NCI-H1417 (cell line): ENCODE data around the gene SPATA1.
"Not testable (repeated sequence)": the region's sequence is repeated elsewhere in the genome, so short reads cannot be mapped to it uniquely, and the experiment has no call there.

Experiments used
- DNase-seq, 3 experiments: peaks; one replicate each; lab custom pipeline; 2025; lab: John Stamatoyannopoulos, UW

The SPATA1 gene, protein sequence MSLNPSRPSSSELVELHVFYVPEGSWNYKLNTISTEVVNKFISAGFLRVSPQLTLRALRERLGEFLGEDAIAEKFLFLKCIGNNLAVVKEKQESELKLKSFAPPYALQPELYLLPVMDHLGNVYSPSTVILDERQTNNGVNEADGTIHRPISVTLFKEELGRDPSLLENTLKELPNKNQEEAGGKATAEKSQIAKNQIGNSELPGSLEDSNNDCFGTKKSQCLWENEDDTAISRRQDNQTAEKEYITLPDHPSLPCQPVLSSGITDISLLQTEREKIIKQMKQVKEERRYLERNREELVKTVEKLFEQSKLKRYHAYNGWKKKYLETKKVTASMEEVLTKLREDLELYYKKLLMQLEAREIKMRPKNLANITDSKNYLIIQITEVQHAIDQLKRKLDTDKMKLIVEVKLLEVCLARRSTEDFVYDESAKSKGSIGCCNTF

DNA sequence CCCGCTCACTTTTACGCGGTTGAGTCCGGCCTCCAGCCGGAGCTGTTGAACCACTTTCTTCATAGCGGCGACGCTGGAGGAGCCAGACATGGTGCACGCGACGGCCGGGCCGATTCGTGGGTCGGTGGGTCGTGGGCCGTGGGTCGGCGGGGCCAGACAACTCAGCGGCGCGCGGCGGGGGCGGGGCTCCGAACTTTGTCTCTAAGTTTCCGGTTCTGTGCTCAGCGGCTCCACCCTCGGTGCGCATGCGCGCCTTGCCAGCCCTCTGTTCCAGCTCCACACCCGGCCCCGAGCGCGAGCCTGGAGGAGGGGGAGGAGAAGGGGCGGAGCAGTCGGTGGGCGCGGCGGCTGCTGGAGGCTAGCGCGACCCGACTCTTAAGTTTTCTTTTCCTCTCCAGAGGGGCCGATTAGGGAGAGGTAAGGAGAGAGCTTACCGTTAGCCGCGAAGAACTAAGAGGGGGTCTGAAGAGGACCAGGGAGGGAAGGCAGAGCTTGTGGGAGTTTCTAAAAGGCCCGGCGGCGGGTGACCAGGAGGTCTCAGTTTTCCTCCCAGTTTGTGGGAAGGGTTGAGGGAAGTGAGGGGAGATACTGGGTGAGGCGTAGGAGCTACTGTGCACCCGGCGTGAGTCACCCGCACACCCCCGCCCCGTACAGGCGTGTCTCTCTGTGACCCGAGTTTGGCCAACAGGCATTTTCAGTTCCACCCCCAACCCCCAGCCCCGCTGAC lies at the start of gene SPATA1, which contains the start of gene GNG5:
Gene SPATA1, plus strand, starts transcription at position 385 of the 727 bp plus-strand sequence. CDS start 9,974 bp downstream, outside the sequence.
Gene GNG5, minus strand, starts transcription at position 580 of the 727 bp plus-strand sequence. Its CDS starts 490 bp downstream, at position 90.
- DNase-seq, result peak; percentile 95 to 97 (median 95)

DNA sequence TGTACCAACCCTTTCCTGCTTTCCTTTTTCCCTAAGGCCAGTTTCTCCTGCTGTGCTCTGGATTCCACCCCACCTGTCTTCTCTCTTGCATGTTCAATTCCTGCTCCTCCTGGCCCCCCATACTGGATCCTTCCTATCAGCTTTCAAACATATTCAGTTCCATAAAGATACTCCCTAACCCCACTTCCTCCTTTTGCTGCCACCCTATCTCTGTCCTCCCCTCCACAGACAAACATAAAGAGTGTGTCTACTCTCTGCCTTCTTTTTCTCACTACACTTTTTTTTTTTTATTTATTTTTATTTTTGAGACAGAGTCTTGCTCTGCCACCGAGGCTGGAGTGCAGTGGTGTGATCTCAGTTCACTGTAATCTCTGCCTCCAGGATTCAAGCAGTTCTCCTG lies 44.1 kb upstream of the SPATA1 start:
- DNase-seq, result no peak

DNA sequence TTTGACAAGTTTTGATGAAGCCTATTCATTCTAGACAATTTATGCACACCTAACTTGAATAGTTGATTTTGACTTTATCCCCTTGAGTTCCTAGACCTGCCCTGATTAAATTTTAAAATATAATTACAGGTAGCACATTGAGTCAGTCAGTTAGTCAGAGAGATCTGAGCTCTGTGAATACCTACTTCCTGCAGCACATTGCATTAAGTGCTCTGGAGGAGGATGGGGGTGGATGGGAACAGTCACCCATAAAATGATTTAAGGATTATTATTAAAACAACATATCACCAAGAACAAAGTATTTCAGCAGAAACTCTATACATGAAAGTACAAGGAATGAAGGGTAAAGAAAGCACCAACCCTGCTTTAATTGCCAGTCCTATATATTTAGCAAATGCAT lies 38.9 kb upstream of the SPATA1 start:
- DNase-seq, result peak in 1 of 3 experiments; percentile 2

DNA sequence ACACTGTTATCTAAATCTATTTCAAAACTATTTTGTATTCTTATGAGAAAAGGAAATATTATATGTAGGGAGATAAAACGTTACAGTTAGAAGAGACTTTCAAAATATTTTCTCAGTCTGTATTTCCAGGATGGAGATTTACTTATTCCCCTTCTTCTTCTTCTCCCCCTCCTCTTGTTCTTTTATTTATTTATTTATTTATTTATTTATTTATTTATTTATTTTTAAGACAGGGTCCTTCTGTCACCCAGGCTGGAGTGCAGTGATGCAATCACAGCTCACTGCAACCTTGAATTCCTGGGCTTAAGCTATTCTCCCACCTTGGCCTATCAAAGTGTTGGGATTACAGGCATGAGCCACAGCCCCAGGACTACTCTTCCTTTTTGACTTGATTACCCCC lies 30.0 kb upstream of the SPATA1 start:
- DNase-seq, result no peak

DNA sequence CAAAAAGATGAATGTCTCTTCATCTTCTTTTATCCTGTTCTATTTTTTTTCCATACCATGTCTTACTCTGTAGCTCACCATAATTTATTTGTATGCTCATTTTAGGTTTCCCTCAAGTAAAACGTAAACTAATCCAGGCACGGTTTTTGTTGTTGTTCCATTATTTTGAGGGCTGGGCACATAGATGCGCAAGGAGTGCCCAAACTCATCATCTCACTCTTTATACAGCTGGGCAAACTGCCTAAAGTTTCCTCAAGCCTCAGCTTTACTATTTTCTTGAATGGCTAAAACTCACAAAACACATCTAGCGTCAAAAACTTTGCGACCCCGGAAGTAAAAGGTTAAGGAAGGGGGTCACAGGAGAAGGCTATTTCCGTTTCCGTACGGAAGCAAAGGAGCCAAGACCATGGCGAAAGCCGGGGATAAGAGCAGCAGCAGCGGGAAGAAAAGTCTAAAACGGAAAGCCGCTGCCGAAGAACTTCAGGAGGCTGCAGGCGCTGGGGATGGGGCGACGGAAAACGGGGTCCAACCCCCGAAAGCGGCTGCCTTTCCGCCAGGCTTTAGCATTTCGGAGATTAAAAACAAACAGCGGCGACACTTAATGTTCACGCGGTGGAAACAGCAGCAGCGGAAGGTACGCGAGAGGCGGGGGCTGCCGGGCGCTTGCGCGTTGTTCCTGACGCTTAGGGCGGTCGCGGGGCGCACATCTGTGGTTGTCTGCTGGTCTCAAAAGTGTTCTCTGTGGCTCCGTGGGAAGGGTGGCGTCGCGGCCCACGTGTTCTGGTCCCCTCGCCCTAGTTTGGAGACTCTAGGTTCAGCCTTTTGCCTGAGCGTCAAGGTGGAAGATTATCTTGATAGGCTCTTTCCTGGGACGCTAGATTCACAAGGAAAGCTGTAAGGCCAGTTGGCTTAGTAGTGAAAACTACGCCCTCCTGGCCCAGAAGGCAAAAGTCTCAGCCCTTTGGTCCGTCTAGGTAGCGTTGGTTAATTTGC lies 27.0 kb upstream of the SPATA1 start, which contains the start of gene RPF1:
Gene RPF1, plus strand, starts transcription at position 391 of the 993 bp plus-strand sequence. Its CDS starts 16 bp downstream, at position 407.
- peak; percentile 80 to 93 (median 87) for DNase-seq

DNA sequence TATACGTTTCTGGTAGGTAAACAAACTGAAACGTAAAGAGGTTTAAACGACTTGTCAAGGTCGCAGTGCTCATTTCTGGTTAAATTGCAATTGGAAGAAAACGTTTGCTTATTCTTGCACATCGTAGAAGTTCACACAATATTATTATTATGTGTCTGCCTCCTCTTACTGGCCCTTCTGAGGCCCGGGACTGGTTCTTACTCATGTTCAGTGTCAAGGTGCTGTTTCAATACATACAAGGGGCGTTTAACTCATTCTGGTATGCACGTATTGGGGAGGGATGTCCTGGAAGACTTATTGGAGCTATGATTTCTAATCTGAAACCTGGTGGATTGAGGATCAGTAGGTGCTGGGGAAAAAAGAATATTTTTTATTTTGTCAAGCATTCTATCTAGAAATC lies 26.2 kb upstream of the SPATA1 start:
- DNase-seq, result peak in 1 of 3 experiments; percentile 48

DNA sequence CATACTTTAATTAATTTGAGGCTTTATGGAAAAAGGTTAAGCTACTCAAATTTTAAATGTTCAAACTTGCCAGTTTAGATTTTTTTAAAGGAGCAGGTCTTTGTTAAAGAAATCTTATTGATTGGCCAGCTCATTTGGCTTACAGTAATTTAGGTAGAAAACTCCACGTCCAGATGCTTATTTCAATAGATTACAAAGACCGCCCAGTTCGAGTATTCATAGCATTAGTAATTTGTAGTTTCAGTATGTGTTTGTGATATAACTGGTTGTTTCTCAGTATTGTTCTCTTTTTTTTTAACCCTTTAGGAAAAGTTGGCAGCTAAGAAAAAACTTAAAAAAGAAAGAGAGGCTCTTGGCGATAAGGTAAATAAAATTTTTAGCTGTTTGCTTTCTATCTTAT lies 25.5 kb upstream of the SPATA1 start:
- no peak for DNase-seq

DNA sequence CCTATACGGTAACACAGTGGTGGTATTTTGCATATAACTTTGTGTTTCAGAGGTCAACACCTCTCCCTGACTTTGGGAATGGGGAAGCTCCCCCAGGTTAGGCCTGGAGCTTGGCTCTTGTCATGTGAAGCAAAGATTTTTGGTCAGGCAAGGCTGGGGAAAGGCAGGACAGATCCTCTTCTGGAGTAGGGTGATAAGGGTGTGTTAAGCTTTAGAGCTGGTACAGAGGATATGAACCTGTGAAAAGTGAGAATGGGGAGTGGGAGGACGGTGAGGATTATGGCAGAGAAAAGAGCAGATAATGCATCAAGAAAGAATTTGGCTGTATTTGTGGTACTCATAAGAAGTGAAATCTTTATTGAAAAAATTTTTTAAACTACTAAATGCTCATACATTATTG lies 24.9 kb upstream of the SPATA1 start:
- no peak for DNase-seq

DNA sequence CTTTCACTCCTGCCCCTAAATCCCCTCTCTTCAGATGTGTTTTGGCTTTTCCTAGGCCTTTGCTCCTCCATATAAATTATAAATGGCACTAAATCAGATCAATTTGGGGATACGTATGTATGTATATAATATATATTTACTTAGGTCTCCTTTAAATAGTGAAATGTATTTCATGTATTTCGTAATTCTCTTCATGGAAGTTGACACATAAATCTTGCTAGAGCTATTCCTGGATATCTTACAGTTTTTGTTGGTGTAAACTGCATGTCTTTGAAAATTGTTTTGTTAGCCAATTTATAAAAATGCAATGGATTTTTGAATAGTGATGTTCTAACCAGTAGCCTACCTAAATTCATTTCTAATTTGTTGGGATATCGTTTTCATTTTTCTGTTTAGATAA lies 18.1 kb upstream of the SPATA1 start:
- no peak for DNase-seq

DNA sequence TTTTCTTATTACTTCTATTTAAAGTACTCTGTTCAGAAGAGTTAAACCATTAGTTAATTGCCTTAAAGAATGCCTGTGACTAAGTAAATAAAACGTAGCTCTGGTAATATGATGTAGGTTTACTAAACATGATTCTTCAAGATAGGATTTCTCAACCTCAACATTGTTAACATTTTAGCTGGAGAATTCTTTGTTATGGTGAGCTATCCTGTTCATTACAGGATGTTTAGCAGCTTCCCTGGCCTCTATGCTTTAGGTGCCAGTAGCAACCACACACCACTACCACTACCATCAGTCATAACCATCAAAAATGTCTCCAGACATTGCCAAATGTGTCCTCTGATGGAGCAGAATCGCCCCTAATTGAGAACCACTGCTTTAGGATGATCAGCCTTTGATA lies 16.4 kb upstream of the SPATA1 start:
- DNase-seq, result no peak

DNA sequence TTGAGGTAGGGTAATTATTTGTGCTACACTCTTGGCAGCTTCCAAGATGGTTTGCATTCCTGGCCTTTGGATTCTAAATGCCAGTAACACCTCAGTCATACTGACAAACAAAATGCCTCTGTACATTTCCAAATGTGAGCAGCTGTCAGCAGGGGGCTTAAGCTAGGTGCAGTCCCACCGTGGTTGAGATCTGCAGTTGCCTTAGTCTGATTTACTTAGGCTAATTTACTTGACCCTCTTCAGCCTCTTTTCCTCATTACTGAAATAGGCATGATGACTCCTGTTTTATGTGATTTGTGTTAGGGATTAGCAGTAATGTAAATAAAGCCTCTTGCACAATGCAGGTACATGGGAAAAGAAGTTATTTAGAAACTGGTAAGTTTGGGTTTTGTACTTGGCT lies 13.5 kb upstream of the SPATA1 start:
- no peak for DNase-seq

DNA sequence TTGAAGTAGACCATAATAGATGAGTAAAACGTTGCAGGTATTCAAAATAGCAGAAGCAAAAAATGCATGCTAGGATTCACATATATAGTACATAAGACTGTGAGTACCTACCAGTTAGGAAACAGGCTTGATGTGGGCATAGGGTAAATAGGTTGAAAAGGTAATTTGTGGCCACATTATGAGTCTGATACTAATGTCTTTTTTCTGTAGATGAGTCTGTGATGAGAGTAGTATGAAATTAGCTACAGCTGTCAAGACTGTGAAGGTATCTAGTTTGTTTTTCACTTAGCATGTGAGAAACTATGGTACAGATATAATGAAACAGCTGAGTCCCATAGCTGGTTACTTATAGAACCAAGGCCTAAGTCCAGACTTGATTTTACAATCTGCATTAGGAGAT lies 12.4 kb upstream of the SPATA1 start:
- no peak for DNase-seq

DNA sequence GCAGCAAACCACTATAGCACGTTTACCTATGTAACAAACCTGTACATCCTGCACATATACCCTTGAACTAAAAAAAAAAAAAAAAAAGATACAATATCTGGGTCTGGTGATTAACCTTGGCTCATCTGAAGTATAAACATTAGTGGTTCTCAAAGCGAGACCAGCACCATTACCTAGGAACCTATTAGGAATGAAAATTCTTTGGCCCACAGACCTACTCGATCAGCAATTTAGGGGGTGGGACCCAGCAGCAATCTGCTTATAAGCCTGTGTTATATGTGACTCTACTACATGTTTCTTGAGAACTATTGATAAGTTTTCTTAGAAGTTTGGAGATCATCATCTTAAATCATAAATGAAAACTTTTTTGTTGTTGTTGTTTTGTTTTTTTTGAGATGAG lies 9.7 kb upstream of the SPATA1 start:
- no peak for DNase-seq

DNA sequence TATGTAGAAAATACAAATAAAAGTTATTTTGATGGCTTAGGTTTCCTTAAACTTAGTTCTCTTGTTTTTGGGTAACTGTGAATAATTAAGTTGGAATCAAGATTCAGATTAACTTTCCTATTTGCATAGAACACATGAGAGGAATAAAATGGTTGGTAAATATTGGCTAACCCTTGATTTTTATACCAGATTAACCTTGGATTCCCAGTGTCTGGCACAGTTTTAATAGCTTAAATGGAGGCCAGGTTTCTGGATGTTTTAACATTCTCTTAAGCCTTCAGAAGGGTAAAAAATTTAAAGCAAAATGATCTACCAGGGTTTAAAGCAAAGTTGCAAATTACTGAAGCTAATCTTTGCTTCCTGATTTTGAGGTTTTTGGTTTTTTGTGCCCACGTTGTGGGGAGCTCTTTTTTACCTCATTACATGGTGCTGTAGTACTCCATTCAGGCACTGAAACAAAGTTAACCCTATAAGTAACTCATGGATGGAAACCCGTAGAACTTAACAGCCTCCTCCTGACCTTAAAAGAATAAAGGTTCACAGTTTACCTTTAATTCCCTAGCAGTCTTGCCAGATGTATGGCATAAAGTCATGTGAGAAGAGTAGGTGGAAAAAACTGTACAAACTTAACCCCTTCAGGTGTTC lies 8.4 kb upstream of the SPATA1 start:
- no peak for DNase-seq

DNA sequence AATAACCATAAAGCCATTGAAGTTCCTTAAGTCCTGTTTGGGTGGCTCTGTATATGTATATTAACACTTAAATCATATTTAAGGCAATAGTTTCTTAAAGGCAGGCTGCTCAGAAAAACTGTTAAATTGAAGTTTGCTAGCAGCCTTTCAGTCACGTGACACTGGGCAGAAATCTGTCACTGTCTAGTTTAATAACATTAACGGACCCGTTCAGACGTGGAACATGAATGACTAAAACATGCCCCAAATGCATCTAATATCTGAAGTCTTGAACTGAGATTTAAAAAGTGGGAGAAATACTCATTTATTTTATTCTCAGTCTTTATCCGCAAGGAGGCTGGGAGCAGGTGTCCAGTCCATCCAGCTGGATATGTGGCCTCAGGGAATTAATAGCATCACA lies 3.3 kb upstream of the SPATA1 start:
- DNase-seq, result no peak

DNA sequence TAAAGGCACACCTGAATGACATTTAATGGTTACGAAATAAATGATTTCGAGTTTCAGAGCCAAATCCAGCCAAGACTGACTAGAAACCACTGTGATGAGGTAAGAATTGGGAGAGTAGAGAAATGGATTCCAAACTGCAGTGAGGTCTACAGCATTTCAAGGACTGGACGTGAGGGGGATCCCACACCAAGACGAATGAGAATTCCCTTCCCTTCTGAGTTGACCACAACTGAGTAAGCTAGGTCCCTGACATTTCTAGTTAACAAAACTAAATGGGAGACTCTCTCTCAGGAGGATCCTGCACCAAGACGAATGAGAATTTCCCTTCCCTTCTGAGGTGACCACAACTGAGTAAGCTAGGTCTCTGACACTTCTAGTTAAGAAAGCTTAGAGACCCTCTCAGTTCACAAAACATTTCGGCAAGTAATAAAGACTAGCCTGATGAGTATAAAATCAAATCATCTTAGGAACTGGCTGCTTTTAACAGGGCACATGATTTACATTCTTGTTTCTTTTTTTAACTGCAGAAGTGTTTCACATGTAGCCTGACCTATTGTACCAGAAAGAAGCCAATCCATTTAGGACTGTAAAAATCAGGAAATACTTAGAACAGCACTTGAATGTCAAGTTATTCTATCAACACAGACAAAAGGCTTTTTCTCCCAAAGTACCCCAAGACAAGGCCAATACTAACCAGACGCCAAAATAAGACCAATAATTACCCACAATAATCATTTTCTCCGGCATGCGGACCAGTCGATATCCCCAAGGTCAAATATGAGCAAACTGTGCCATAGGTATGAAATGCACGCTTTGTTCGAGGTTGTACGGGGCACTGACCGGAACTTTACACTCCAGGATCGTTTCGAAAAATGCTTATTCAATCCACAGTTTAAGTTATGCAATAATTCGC lies 1.4 kb upstream of the SPATA1 start:
- DNase-seq, result peak in 2 of 3 experiments; percentile 33 to 36

DNA sequence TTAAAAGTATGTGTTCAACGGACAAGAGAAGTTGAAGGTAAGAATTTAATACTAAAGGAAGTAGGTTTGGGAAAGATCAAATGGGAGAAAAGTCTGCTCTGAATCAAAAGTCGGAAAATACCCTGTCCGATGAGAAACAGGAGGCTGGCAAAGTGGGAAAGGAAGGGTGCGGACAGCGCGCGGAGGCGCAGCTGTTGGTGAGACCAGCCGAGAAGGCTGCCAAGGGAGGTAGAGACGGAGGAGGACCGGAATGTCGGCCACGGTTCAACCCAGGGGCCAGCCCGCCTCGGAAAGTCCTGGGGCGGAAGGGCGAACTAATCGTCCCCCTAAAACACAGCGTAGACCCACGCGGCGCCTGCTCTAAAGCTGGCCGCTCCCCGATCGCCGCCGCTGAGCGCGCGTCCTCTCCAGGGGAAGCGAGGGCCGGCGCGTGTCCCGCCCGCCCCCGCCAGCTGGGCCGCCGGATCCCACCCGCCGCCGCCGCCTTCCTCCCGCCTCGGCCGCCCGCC lies 639 bp upstream of the SPATA1 start:
- DNase-seq, result peak in 2 of 3 experiments; percentile 83 to 92

DNA sequence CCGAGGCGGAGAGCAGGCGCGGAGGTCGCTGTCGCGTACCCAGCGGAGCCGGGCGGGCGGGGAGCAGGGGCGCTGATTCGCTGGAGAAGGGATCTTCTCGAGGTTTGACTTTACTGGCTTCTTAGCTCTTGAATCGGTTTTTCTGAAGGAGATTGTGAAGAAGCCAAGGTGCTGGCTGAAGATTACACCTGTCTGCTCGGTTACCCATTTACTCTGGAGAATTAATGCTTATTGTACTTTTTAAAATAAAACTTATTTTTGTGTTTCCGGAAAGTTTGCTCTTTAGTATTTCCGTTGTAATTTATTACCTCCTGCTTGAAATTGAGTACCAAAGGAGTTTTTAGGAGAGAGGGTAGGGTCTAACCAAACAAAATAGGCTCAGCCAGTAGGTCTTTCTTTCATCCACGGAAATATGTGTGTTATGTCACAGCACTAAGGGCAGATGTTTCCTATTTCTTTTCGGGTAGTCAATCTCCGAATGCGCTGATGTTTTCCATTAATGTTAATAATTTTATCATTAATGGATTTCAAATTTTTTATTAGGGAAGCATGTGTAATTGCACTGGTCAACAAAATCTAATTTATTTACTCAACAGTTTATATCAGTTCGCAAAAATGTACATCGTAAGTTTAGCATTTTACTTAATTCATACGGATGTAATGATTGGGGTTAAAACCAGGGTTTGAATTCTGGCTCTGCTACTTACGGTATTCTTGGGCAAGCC lies 705 bp downstream of the SPATA1 start:
- DNase-seq, result peak in 1 of 3 experiments; percentile 29

DNA sequence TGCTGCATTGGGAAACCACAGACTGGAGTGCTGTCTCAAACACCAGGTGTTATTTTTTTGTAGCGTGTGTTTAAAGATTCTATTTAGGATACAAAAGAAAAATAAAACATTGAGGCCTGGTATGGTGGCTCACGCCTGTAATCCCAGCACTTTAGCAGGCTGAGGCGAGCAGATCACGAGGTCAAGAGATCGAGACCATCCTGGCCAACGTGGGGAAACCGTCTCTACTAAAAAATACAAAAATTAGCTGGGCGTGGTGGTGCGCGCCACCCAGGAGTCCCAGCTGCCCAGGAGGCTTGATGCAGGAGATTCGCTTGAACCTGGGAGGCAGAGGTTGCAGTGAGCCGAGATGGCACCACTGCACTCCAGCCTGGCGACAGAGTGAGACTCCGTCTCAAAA lies 1.7 kb downstream of the SPATA1 start:
- not testable (repeated sequence) for DNase-seq
